NCI-H1930 (cell line): ENCODE measurements around the gene TMEFF1.

Experiments
- DNase-seq, 2 experiments: peaks; one replicate each; lab custom pipeline; 2025; lab: John Stamatoyannopoulos, UW

The TMEFF1 gene

DNA sequence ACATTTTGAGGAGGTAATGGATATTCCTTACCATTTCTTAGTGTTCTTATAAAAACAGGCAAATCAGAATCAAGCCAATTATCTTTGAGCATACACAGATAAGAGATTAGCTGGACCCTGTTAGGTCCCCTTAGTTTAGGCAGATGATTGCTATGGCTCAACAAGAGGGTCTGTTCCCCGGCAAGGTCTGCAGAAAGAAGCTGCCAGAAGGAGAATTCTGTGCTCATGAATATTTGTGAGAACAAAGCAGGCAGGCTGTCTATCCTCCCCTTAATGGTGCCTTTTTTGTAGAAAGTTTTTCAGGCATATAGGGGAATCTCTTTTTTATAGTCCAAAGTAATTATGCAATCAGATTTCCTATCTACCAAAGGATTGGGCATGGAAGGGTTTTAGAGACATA lies 132.5 kb downstream of the TMEFF1 start:
- DNase-seq = no peak

DNA sequence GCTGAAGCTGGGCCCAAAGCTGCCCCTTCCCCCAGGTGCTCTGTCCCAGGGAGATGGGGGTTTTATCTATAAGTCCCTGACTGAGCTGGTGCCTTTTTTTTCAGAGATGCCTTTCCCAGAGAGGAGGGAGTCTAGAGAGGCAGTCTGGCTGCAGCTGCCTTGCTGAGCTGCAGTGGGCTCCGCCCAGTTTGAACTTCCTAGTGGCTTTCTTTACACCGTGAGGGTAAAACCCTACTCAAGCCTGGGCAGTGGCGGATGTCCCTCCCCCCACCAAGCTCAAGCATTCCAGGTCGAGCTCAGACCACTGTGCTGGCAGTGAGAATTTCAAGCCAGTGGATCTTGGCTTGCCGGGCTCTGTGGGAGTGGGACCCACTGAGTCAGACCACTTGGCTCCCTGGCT lies 146.2 kb downstream of the TMEFF1 start:
- DNase-seq = no peak

DNA sequence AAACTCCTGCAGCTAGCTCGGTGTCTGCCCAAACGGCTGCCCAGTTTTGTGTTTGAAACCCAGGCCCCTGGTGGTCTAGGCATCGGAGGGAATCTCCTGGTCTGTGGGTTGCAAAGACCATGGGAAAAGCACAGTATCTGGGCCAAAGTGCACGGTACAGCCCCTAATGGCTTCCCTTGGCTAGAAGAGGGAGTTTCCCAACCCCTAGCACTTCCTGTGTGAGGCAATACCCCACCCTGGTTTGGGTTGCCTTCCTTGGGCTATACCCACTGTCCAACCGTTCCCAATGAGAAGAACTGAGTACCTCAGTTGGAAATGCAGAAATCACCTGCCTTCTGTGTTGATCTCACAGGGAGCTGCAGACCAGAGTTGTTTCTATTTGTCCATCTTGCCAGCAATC lies 146.7 kb downstream of the TMEFF1 start:
- DNase-seq = no peak

DNA sequence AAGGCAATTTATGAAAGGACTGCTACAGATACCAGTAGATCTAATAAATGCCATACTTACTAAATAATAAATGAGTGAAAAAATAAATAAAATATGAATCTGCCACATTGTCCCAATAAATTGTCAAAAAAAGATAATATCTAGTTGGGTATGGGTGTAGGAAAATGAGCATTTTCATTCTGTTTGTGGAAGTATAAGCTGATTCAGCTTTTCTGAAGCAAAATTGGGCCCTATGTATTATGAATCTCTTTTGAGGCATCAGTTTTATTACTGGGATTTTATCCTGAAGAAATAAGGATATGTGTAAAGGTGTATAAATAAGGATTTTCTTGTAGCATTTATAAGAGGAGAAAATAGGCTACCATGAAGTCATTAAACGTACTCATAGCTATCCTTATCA lies 151.0 kb downstream of the TMEFF1 start:
- DNase-seq = no peak

DNA sequence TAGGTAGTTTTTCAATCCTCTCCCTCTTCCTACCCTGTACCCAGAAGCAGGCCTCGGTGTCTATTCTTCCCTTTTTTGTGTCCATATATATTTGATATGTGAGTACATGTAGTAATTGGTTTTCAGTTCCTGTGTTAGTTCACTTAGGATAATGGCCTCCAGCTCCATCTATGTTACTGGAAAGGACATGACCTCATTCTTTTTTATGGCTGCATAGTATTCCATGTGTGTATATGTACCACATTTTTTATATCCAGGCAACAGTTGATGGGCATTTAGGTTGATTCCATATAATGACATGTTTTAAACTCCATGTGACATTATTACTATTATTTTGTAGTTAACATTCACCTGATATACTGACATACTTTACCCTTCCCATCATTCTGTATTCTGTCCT lies 154.0 kb downstream of the TMEFF1 start:
- no peak for DNase-seq
